Fibroblast of pulmonary artery (primary cell): Measurements from ENCODE around the gene OSBPL8.

Experiments
- DNase-seq: peaks from one replicate; pipeline ENCODE4 v3.0.0-alpha.2; 2010; ENCODE audit warnings: low read depth
- H3K4me3 ChIP-seq: replicated peaks from 2 replicates; pipeline ENCODE4 v1.5.1; 2011; ENCODE audit warnings: low read depth, mild to moderate bottlenecking, control low read depth, low read length, moderate library complexity
- TF ChIP-seq, protein P1 (sequence below): IDR thresholded peaks from 2 replicates; pipeline ENCODE4 v1.5.1; 2011; ENCODE audit warnings: mild to moderate bottlenecking, control low read depth, low read length, inconsistent platforms; ENCODE audit errors: missing control alignments

OSBPL8 gene, protein sequence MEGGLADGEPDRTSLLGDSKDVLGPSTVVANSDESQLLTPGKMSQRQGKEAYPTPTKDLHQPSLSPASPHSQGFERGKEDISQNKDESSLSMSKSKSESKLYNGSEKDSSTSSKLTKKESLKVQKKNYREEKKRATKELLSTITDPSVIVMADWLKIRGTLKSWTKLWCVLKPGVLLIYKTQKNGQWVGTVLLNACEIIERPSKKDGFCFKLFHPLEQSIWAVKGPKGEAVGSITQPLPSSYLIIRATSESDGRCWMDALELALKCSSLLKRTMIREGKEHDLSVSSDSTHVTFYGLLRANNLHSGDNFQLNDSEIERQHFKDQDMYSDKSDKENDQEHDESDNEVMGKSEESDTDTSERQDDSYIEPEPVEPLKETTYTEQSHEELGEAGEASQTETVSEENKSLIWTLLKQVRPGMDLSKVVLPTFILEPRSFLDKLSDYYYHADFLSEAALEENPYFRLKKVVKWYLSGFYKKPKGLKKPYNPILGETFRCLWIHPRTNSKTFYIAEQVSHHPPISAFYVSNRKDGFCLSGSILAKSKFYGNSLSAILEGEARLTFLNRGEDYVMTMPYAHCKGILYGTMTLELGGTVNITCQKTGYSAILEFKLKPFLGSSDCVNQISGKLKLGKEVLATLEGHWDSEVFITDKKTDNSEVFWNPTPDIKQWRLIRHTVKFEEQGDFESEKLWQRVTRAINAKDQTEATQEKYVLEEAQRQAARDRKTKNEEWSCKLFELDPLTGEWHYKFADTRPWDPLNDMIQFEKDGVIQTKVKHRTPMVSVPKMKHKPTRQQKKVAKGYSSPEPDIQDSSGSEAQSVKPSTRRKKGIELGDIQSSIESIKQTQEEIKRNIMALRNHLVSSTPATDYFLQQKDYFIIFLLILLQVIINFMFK

DNA sequence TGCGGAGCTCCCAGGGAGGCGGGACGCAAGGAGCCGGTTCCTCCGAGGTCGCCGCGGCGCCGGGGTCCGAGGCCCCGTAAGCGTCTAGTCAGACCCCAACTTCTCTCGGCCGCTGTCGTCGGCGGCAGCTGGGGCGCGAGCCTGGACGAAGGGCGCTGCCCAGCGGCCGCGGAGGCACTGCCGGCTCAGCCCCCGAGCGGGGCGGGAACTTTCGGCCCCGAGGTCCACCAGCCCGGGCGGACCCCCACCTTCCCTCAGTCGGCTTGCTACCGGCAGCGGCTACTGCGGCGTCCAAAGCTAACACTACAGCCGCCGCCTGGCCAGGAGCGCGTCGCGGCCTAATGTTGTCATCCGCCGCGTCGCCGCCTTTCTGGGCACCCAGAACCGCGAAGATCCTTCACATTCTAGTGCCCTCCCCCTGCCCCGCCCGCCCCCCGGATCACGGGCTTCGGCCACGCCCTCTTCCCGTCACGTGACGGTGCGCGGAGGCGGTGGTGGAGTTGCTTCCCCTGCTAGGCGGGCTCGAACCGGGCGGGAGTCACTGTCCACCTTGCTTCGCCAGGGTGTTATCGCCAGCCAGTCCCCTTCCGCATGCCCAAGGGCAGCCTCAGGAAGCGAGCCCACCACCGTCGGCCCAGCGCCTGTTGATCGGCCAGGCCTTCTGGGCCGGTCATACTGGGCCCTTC lies at the start of gene OSBPL8:
Gene OSBPL8 (minus strand): TSS at position 372 of the 686 bp plus-strand sequence. CDS start 72,220 bp downstream, outside the sequence.
- peak within 1 kb of the TSS; percentile 86 for H3K4me3 ChIP-seq
- TF ChIP-seq, protein P1, sequence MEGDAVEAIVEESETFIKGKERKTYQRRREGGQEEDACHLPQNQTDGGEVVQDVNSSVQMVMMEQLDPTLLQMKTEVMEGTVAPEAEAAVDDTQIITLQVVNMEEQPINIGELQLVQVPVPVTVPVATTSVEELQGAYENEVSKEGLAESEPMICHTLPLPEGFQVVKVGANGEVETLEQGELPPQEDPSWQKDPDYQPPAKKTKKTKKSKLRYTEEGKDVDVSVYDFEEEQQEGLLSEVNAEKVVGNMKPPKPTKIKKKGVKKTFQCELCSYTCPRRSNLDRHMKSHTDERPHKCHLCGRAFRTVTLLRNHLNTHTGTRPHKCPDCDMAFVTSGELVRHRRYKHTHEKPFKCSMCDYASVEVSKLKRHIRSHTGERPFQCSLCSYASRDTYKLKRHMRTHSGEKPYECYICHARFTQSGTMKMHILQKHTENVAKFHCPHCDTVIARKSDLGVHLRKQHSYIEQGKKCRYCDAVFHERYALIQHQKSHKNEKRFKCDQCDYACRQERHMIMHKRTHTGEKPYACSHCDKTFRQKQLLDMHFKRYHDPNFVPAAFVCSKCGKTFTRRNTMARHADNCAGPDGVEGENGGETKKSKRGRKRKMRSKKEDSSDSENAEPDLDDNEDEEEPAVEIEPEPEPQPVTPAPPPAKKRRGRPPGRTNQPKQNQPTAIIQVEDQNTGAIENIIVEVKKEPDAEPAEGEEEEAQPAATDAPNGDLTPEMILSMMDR: no peak
- DNase-seq: peak; percentile 89

DNA sequence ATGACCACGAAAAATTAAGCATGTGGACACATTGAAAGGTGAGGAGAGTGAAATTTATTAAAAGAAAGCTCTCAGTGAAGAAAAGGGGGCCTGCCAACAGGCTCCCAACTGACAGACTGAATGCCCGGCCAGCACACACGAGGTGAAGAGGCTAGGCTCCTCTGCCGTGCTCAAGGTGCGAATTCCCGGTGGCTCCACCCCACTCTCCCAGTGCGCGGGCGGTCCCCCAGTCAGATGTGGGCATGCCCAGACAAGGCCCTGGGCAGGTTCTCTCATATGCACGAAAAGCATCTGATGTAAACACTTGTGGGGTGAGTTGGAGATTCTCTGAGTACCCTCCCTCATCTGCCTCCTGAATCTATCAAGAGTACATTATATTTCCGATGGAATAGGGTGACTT lies 48.5 kb upstream of the OSBPL8 start:
- H3K4me3 ChIP-seq: no peak overlapping the region
- no peak for DNase-seq
- TF ChIP-seq, protein P1: no peak

DNA sequence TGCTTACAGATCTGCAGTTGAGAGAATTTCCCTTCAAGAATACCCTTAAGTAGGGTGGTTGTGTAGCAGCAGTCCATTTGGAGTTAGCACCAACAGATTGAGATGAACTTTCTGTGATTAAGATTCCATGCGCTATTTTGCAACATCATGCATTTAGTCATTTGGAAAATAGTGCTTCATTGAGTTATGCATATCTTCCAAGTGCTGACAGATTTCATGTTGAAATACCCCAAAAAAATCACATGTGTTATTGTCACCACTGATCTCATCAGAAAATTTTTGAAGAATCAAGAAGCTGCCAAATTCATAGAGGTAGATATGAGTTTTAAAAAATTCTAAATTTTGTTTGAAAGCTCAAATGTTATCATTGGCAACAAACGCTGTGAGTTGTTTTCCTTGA lies 35.5 kb upstream of the OSBPL8 start:
- H3K4me3 ChIP-seq: no peak overlapping the region
- DNase-seq: peak; percentile 51
- TF ChIP-seq, protein P1: no peak

DNA sequence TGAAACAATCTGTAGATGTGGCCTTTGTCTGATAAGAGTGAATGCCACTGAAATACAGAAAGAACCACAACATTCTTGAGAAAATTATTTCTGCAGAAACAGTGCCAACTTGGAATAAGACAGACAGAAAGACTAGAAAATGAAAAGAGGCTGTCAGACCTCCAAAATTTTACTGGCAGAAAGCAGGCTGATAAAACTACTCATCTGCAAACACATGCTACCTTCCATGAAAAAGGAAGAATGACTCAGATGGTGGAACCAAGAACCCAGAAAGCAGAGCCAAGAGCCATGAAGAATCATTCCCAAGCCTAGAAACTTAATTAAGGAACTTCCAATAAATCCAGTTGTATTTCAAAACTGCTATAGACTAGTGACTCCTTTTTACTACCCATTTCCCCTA lies 31.9 kb upstream of the OSBPL8 start:
- TF ChIP-seq, protein P1: no peak
- H3K4me3 ChIP-seq: no peak overlapping the region
- peak; percentile 62 for DNase-seq

DNA sequence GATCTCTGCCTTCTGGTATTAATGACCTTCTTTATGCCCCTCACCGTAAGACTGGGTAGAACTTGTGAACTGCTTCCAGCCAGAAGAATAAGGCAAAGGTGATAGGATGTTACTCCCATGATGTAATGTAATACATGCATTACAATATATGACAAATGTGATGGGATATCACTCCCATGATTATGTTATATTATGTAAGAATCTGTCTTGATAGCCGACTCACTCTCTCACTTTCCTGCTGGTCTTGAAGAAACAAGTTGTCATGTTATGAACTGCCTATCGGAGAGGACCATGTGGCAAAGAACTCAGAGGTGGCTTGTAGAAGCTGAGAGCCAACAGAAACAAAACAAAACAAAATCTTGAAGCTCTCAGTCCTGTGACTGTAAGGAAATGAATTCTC lies 30.6 kb upstream of the OSBPL8 start:
- TF ChIP-seq, protein P1: no peak
- DNase-seq: no peak
- H3K4me3 ChIP-seq: no peak overlapping the region

DNA sequence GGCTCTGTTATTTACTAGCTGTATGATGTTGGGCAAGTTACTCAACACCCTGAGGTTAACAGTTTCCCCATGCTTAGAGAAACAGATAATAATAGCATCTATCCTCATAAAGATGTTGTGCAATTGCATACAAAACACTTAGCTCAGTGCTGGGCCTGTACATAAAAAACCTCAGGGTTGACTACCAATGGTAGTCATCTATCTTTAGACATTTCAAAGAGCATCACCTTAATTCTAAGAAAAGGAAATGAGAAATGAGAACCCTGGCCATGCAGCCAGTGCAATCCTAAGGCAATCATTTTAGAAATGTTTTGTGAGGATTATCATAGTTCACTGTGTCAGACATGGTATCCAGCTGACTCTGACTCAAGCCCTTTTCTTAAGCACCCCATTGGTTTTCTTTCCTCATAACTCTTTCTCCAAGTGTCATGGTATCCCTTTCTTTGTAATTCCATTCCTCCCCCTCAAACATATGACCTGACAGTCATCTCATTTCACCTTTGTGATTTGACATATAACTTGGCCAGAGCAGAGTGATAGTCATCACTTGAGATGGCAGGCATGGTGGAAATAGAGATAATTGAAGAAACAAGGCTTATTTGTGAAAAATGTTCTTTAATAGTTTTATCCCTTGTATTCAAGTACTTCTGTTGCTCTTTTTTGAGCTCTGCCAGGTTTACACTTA lies 29.5 kb upstream of the OSBPL8 start:
- TF ChIP-seq, protein P1: no peak
- no peak overlapping the region for H3K4me3 ChIP-seq
- DNase-seq: peak; percentile 88
